Measurements from ENCODE around the gene SAT2.

GRCh38 chr17:7667656-7668406, 40.2 kb upstream of the SAT2 start:
- no peak for TF ChIP-seq POLR2A (IDR thresholded peaks at IDR 0.05)
- TF ChIP-seq, protein P1, sequence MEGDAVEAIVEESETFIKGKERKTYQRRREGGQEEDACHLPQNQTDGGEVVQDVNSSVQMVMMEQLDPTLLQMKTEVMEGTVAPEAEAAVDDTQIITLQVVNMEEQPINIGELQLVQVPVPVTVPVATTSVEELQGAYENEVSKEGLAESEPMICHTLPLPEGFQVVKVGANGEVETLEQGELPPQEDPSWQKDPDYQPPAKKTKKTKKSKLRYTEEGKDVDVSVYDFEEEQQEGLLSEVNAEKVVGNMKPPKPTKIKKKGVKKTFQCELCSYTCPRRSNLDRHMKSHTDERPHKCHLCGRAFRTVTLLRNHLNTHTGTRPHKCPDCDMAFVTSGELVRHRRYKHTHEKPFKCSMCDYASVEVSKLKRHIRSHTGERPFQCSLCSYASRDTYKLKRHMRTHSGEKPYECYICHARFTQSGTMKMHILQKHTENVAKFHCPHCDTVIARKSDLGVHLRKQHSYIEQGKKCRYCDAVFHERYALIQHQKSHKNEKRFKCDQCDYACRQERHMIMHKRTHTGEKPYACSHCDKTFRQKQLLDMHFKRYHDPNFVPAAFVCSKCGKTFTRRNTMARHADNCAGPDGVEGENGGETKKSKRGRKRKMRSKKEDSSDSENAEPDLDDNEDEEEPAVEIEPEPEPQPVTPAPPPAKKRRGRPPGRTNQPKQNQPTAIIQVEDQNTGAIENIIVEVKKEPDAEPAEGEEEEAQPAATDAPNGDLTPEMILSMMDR (IDR thresholded peaks at IDR 0.05 in 4 of 5, conservative IDR thresholded peaks at IDR 0.05 in 1 of 5), result no peak

All from gastrocnemius medialis (tissue), 4 donors.